K562 (cell line): ENCODE results near the gene HSD3B2. TPM values are rescaled to one million over a fixed set of nuclear protein-coding genes. Genes with fewer than 3 reads are reported as not detected.

Source experiments
- ATAC-seq: fragments of 200-7000 bp; cut with Tn5 transposase; 3 replicates; pipeline ENCODE4 v1.9.1; 2020; ENCODE audit warnings: moderate library complexity
- BruUV-seq: library from RNA; stranded (reverse); fragments of 400-500 nt; replicated peaks from 2 replicates; lab custom pipeline; 2021; lab: Mats Ljungman, UMichigan
- CTCF ChIA-PET: fragments of 300-600 bp; formaldehyde crosslinking; extraction: SDS; loops from one replicate; lab custom pipeline; 2021; ENCODE audit warnings: low intra/inter-chr PET ratio; lab: Yijun Ruan, JAX
- POLR2A ChIA-PET: fragments of 300-600, 350-650 bp; sonication (Branson Sonifier 250); formaldehyde crosslinking; extraction: SDS; loops from one replicate; lab custom pipeline; 2021; ENCODE audit warnings: antibody characterized with exemption, inconsistent platforms; lab: Yijun Ruan, JAX
- DNase-seq, 4 experiments: peaks; one replicate each; pipeline versions ENCODE4 v3.0.0 to v3.0.0-alpha.2; 2011 to 2018; ENCODE audit warnings: low spot score in 3 of 4, mixed read lengths in 3 of 4; ENCODE audit errors: extremely low read depth in 1 of 4
- FAIRE-seq: peaks from 2 replicates; lab custom pipeline; 2011; peaks lifted over from hg19 to GRCh38; lab: Jason Lieb, UNC
- H2AFZ ChIP-seq: 2 replicates; pipeline ENCODE4 v1.6.0; 2011; ENCODE audit warnings: low read depth, low read length, control low read depth, inconsistent platforms
- H3K27ac ChIP-seq: fragments of 200-600 bp; 3 replicates; pipeline ENCODE4 v1.8.0; 2011; ENCODE audit warnings: low read depth, mild to moderate bottlenecking, control low read depth, inconsistent platforms, low read length, moderate library complexity, mixed read lengths; ENCODE audit errors: extremely low read depth
- H3K27me3 ChIP-seq, 2 experiments: fragments of 300-600 bp in 1 of 2; 2 replicates in 1 of 2; 3 replicates in 1 of 2; pipeline versions ENCODE4 v1.6.0 to v1.8.0; 2011; ENCODE audit warnings: inconsistent platforms in 2 of 2, low read length in 2 of 2, mild to moderate bottlenecking in 1 of 2, mixed read lengths in 1 of 2, moderate library complexity in 1 of 2; ENCODE audit not compliant: control insufficient read depth in 2 of 2, insufficient read depth in 2 of 2
- H3K36me3 ChIP-seq: fragments of 300-600 bp; 3 replicates; pipeline ENCODE4 v1.8.0; 2011; ENCODE audit warnings: mild to moderate bottlenecking, low read length, inconsistent platforms; ENCODE audit not compliant: control insufficient read depth, insufficient read depth
- H3K4me1 ChIP-seq, 2 experiments: fragments of 200-600 bp in 1 of 2; replicated peaks in 1 of 2; 2 replicates in 1 of 2; 3 replicates in 1 of 2; pipeline versions ENCODE4 v1.5.1 to v1.8.0; 2011; ENCODE audit warnings: inconsistent platforms in 2 of 2, low read length in 2 of 2, mild to moderate bottlenecking in 1 of 2, mixed read lengths in 1 of 2, moderate library complexity in 1 of 2; ENCODE audit not compliant: control insufficient read depth in 2 of 2, insufficient read depth in 2 of 2
- H3K4me2 ChIP-seq: 2 replicates; pipeline ENCODE4 v1.6.1; 2011; ENCODE audit warnings: low read length, control low read depth, inconsistent platforms, mixed read lengths; ENCODE audit not compliant: insufficient read depth
- H3K4me3 ChIP-seq: fragments of 200-600 bp; sonication (generic), shearing (Covaris generic); 2 replicates; pipeline ENCODE4 v1.5.1; 2016; ENCODE audit warnings: control low read depth, inconsistent platforms
- H3K79me2 ChIP-seq: fragments of 200-600 bp; 3 replicates; pipeline ENCODE4 v1.8.0; 2011; ENCODE audit warnings: low read length, inconsistent platforms; ENCODE audit not compliant: control insufficient read depth, insufficient read depth
- H3K9ac ChIP-seq, 2 experiments: 2 replicates each; pipeline versions ENCODE4 v1.6.0 to v1.6.1; 2011; ENCODE audit warnings: low read depth in 2 of 2, low read length in 2 of 2, control low read depth in 1 of 2, inconsistent platforms in 1 of 2, mild to moderate bottlenecking in 1 of 2, mixed read lengths in 1 of 2; ENCODE audit not compliant: insufficient read depth in 1 of 2
- H3K9me1 ChIP-seq: one replicate; pipeline ENCODE4 v1.6.0; 2011; ENCODE audit warnings: inconsistent platforms, mild to moderate bottlenecking, low read length, moderate library complexity; ENCODE audit not compliant: control insufficient read depth, insufficient read depth
- H3K9me3 ChIP-seq: replicated peaks from 2 replicates; pipeline ENCODE4 v1.5.1; 2011; ENCODE audit warnings: low read depth, low read length, inconsistent platforms; ENCODE audit not compliant: control insufficient read depth, insufficient read depth
- H4K20me1 ChIP-seq: replicated peaks from 2 replicates; pipeline ENCODE4 v1.6.1; 2011; ENCODE audit warnings: low read length, inconsistent platforms, mixed read lengths; ENCODE audit not compliant: control insufficient read depth, insufficient read depth
- CBX8 ChIP-seq: fragments of 200-600 bp; sonication (generic); IDR thresholded peaks from 2 replicates; pipeline ENCODE4 v1.6.1; 2012; ENCODE audit warnings: borderline replicate concordance, mixed run types, low read depth, mild to moderate bottlenecking, moderate library complexity, mixed read lengths, low read length, control low read depth, inconsistent platforms; ENCODE audit not compliant: poor library complexity, severe bottlenecking; ENCODE audit errors: extremely low read depth
- ETS2 ChIP-seq: IDR thresholded peaks from 2 replicates; pipeline ENCODE4 v1.6.1; 2016; ENCODE audit warnings: borderline replicate concordance, missing genetic modification characterization, mild to moderate bottlenecking, moderate library complexity, missing compliant biosample characterization; ENCODE audit not compliant: poor library complexity, severe bottlenecking
- HNRNPUL1 ChIP-seq: fragments of 200-400 bp; formaldehyde crosslinking; IDR thresholded peaks from 2 replicates; pipeline ENCODE4 v1.6.1; 2017; ENCODE audit warnings: low read length
- KLF6 ChIP-seq: fragments of 250-450 bp; sonication (Bioruptor Pico); IDR thresholded peaks from 2 replicates; pipeline ENCODE4 v1.4.0; 2020; ENCODE audit warnings: mild to moderate bottlenecking, moderate library complexity, borderline replicate concordance
- MAFF ChIP-seq: IDR thresholded peaks from 2 replicates; pipeline ENCODE4 v1.6.1; 2012; ENCODE audit warnings: low read length, improper control_type of control experiment
- MAFK ChIP-seq: IDR thresholded peaks from 2 replicates; pipeline ENCODE4 v1.6.1; 2011; ENCODE audit warnings: low read length, improper control_type of control experiment
- MCM2 ChIP-seq: fragments of 450-650 bp; IDR thresholded peaks from 2 replicates; pipeline ENCODE4 v1.6.1; 2017; ENCODE audit warnings: low read depth, mild to moderate bottlenecking
- MEF2A ChIP-seq: IDR thresholded peaks from 2 replicates; pipeline ENCODE4 v1.6.1; 2011; ENCODE audit warnings: low read depth, mild to moderate bottlenecking, low read length, moderate library complexity; ENCODE audit not compliant: control insufficient read depth
- ZNF133 ChIP-seq: fragments of 250-450 bp; sonication (Bioruptor Pico); IDR thresholded peaks from 2 replicates; pipeline ENCODE4 v1.4.0; 2020; ENCODE audit warnings: mild to moderate bottlenecking
- WGBS: fragments of 100-300 bp; shearing (Covaris generic); methylation state at CpG from one replicate; pipeline ENCODE4 v1.1.6; 2016; ENCODE audit warnings: low coverage, mixed read lengths; ENCODE audit not compliant: insufficient coverage; ENCODE audit errors: missing lambda C conversion rate; 5-methylcytosine and 5-hydroxymethylcytosine counted together
- in situ Hi-C: fragments of 300-500 bp; cut with MboI; formaldehyde crosslinking; loops from 4 replicates; pipeline ENCODE4 v1.15.0; 2018; ENCODE audit warnings: inconsistent platforms, mixed read lengths
- intact Hi-C: fragments of 100-400 bp; cut with micrococcal nuclease; formaldehyde crosslinking; loops from 2 replicates; pipeline ENCODE4 v1.14.2; 2022
- polyA plus RNA-seq, 8 experiments: library from polyadenylated mRNA; depleted of rRNA in 4 of 8; stranded (reverse) in 5 of 8; unstranded in 3 of 8; fragments of >200 nt; fragmentation: Nextera tagmentation in 2 of 8; fragmentation: Illumina TruSeq in 1 of 8; extraction: Ambion mirVana in 2 of 8; extraction: Trizol in 1 of 8; gene quantifications; 2 replicates each; pipeline versions ENCODE4 v1.2.1 to v1.2.3, GENCODE V29; 2011 to 2014; ENCODE audit warnings: inconsistent platforms in 1 of 8, missing spikeins in 1 of 8
- total RNA-seq, 7 experiments: library from RNA; depleted of rRNA in 6 of 7; stranded (reverse); fragments of >200 nt in 6 of 7; fragmentation: Illumina TruSeq in 2 of 7; extraction: Trizol in 2 of 7; gene quantifications; 2 replicates each; pipeline versions ENCODE4 v1.2.1 to v1.2.3, GENCODE V29; 2011 to 2021; ENCODE audit warnings: low replicate concordance in 1 of 7
- TF ChIP-seq, protein P1 (sequence below), 2 experiments: fragments of 150-350 bp in 1 of 2; IDR thresholded peaks; 2 replicates each; pipeline ENCODE4 v1.6.1; 2012 to 2016; ENCODE audit warnings: low read depth in 2 of 2, low read length in 2 of 2, mild to moderate bottlenecking in 1 of 2, moderate library complexity in 1 of 2
- TF ChIP-seq, protein P2 (sequence below): fragments of 200-800 bp; sonication (Bioruptor generic); IDR thresholded peaks from 2 replicates; pipeline ENCODE4 v1.6.1; 2017; ENCODE audit warnings: missing genetic modification characterization, missing compliant biosample characterization

HSD3B2 gene
- total and polyA plus RNA-seq, 9 of the 15 experiments (the other 6 are each of a cell fraction or from before 2014, with no cell fraction given), result 1.1 TPM; not detected in 8

DNA sequence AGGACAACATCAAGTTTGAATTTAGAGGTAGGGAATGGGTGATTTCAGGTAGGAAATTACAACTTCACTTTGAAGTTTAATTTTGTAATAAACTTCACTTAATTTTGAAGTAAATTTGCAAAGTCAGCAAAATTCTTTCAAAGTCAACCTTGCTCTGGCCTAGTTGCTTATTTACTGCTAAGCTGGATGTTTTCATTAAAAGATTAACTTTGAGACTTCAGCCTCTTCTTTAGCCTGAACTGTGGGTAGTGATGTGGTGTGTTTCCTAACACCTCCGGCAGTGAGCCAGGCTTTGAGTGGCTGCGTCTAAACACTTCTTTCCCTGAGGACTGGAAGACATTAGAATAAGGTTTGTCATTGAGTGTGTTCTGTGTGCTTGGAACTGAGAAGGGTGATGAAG is 46.4 kb upstream of the HSD3B2 start, which contains the start of gene HAO2:
TSS of gene HAO2 (plus strand) at position 232 of the 400 bp plus-strand sequence. CDS start 12,301 bp downstream, outside the sequence.
- no TSS peak for BruUV-seq
- FAIRE-seq, result no peak
- DNase-seq, result no peak
- H3K27me3 ChIP-seq, result peaks cover 9% of the 10 kb centered on the region in 2 experiments; a peak in 3 of 5 replicates
- no peak for ATAC-seq
- intact Hi-C loops, result no loop called here
- no peak within 1 kb of the TSS for H3K9ac ChIP-seq
- no peaks in the 10 kb centered on the region for H3K36me3 ChIP-seq
- no peaks in the 10 kb centered on the region for H3K4me1 ChIP-seq
- CTCF ChIA-PET, result no interaction called here
- POLR2A ChIA-PET, result no interaction called here
- no peak within 1 kb of the TSS for H2AFZ ChIP-seq
- 0% methylated on average over 2 of the region's 2 CpGs for whole genome bisulfite sequencing
- peaks cover 8% of the 10 kb centered on the region; the same call in 1 of the 2 replicates for H4K20me1 ChIP-seq
- H3K4me3 ChIP-seq, result no peak within 1 kb of the TSS
- H3K9me1 ChIP-seq, result no peaks in the 10 kb centered on the region
- in situ Hi-C loops, result no loop called here
- H3K27ac ChIP-seq, result no peak within 1 kb of the TSS
- H3K4me2 ChIP-seq, result no peak within 1 kb of the TSS
- no peaks in the 10 kb centered on the region for H3K79me2 ChIP-seq
- H3K9me3 ChIP-seq, result no peaks in the 10 kb centered on the region
- TF ChIP-seq MEF2A (no peak), HNRNPUL1 (no peak), CBX8 (no peak), MCM2 (no peak), MAFF (peak; percentile 100), ETS2 (no peak), MAFK (peak; percentile 100), KLF6 (no peak), ZNF133 (CRISPR knock-in tag) (no peak)
- TF ChIP-seq, protein P1, sequence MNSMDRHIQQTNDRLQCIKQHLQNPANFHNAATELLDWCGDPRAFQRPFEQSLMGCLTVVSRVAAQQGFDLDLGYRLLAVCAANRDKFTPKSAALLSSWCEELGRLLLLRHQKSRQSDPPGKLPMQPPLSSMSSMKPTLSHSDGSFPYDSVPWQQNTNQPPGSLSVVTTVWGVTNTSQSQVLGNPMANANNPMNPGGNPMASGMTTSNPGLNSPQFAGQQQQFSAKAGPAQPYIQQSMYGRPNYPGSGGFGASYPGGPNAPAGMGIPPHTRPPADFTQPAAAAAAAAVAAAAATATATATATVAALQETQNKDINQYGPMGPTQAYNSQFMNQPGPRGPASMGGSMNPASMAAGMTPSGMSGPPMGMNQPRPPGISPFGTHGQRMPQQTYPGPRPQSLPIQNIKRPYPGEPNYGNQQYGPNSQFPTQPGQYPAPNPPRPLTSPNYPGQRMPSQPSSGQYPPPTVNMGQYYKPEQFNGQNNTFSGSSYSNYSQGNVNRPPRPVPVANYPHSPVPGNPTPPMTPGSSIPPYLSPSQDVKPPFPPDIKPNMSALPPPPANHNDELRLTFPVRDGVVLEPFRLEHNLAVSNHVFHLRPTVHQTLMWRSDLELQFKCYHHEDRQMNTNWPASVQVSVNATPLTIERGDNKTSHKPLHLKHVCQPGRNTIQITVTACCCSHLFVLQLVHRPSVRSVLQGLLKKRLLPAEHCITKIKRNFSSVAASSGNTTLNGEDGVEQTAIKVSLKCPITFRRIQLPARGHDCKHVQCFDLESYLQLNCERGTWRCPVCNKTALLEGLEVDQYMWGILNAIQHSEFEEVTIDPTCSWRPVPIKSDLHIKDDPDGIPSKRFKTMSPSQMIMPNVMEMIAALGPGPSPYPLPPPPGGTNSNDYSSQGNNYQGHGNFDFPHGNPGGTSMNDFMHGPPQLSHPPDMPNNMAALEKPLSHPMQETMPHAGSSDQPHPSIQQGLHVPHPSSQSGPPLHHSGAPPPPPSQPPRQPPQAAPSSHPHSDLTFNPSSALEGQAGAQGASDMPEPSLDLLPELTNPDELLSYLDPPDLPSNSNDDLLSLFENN (IDR thresholded peaks at IDR 0.05; ENCODE audit: low read depth in 2 of 2, low read length in 2 of 2), result no peak
- TF ChIP-seq, protein P2, sequence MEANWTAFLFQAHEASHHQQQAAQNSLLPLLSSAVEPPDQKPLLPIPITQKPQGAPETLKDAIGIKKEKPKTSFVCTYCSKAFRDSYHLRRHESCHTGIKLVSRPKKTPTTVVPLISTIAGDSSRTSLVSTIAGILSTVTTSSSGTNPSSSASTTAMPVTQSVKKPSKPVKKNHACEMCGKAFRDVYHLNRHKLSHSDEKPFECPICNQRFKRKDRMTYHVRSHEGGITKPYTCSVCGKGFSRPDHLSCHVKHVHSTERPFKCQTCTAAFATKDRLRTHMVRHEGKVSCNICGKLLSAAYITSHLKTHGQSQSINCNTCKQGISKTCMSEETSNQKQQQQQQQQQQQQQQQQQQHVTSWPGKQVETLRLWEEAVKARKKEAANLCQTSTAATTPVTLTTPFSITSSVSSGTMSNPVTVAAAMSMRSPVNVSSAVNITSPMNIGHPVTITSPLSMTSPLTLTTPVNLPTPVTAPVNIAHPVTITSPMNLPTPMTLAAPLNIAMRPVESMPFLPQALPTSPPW (CRISPR knock-in tag), result no peak
